Measurements from ENCODE around the gene MRPS2. TPM values are rescaled to one million over a fixed set of nuclear protein-coding genes. Genes with fewer than 3 reads are reported as not detected.

The MRPS2 gene
- total and polyA plus RNA-seq, 10 of the 15 experiments (the other 5 are each of a cell fraction or from before 2014, with no cell fraction given): 3.3 to 103 (median 69.5) TPM

GRCh38 chr9:135520916-135521607, 20.6 kb downstream of the MRPS2 start, which contains the start of gene LCN1:
Gene LCN1, plus strand, starts transcription at chr9:135521440. Its CDS starts 58 bp downstream, at chr9:135521498.
- H3K9me3 ChIP-seq (replicated peaks; ENCODE audit: control insufficient read depth, insufficient read depth, low read length): no peaks in the 10 kb centered on the region
- SMC1A ChIA-PET (ENCODE audit: uncharacterized antibody, unreplicated experiment): no interaction called here
- H3K4me2 ChIP-seq (ENCODE audit: control insufficient read depth, insufficient read depth): no peak within 1 kb of the TSS
- RAD21 ChIA-PET (ENCODE audit: unreplicated experiment): no interaction called here
- H3K4me3 ChIP-seq: no peak within 1 kb of the TSS
- no peaks in the 10 kb centered on the region for H3K36me3 ChIP-seq (ENCODE audit: control insufficient read depth in 2 of 2, insufficient read depth in 2 of 2, low read length in 1 of 2)
- DNase-seq (ENCODE audit: low read depth, low spot score): no peak
- in situ Hi-C loops (cut with MboI): no loop called here
- 34% methylated on average over 17 of the region's 18 CpGs for WGBS (ENCODE audit: insufficient coverage, insufficient replicate concordance, low lambda C conversion rate, missing lambda C conversion rate)
- no peak for TF ChIP-seq TCF7 (IDR thresholded peaks at IDR 0.05; ENCODE audit: borderline replicate concordance)
- TF ChIP-seq KAT2A (conservative IDR thresholded peaks at IDR 0.05; ENCODE audit: control insufficient read depth, low read depth, low read length): no peak
- TF ChIP-seq, protein P1, sequence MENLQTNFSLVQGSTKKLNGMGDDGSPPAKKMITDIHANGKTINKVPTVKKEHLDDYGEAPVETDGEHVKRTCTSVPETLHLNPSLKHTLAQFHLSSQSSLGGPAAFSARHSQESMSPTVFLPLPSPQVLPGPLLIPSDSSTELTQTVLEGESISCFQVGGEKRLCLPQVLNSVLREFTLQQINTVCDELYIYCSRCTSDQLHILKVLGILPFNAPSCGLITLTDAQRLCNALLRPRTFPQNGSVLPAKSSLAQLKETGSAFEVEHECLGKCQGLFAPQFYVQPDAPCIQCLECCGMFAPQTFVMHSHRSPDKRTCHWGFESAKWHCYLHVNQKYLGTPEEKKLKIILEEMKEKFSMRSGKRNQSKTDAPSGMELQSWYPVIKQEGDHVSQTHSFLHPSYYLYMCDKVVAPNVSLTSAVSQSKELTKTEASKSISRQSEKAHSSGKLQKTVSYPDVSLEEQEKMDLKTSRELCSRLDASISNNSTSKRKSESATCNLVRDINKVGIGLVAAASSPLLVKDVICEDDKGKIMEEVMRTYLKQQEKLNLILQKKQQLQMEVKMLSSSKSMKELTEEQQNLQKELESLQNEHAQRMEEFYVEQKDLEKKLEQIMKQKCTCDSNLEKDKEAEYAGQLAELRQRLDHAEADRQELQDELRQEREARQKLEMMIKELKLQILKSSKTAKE (IDR thresholded peaks at IDR 0.05; ENCODE audit: low read depth, poor library complexity, severe bottlenecking): no peak
- no peak for TF ChIP-seq RFX5 (IDR thresholded peaks at IDR 0.05; ENCODE audit: low read depth, low read length)
- no peak for TF ChIP-seq BHLHE40 (IDR thresholded peaks at IDR 0.05; ENCODE audit: borderline replicate concordance in 1 of 2, low read depth in 2 of 2, low read length in 1 of 2)
- no peak for TF ChIP-seq STAT1 (conservative IDR thresholded peaks at IDR 0.05)
- TF ChIP-seq ASH2L (IDR thresholded peaks at IDR 0.05; ENCODE audit: borderline replicate concordance, low read depth): no peak
- no peak for TF ChIP-seq NR2C1 (IDR thresholded peaks at IDR 0.05)
- TF ChIP-seq YY1 (IDR thresholded peaks at IDR 0.05; ENCODE audit: low read depth, low read length): no peak
- TF ChIP-seq CBX5 (IDR thresholded peaks at IDR 0.05; ENCODE audit: low read depth): no peak
- no peaks in the 10 kb centered on the region for H3K4me1 ChIP-seq (ENCODE audit: control insufficient read depth, insufficient read depth, low read length)
- no TSS peak for BruUV-seq (replicated peaks)
- no peak within 1 kb of the TSS for H2AFZ ChIP-seq (ENCODE audit: control insufficient read depth, low read depth, low read length)
- intact Hi-C loops (cut with micrococcal nuclease; ENCODE audit: unreplicated experiment): no loop called here
- no peak within 1 kb of the TSS for H3K9ac ChIP-seq (ENCODE audit: control insufficient read depth, insufficient read depth, low read length)
- H3K79me2 ChIP-seq (ENCODE audit: control insufficient read depth, insufficient read depth, low read length): no peaks in the 10 kb centered on the region
- CTCF ChIA-PET: no interaction called here
- POLR2A ChIA-PET: no interaction called here
- no peaks in the 10 kb centered on the region for H3K27me3 ChIP-seq (replicated peaks in 1 of 2; ENCODE audit: control insufficient read depth in 2 of 2, insufficient read depth in 2 of 2, low read length in 1 of 2)
- no peaks in the 10 kb centered on the region for H4K20me1 ChIP-seq (ENCODE audit: control insufficient read depth, insufficient read depth)
- no peak for ATAC-seq
- H3K27ac ChIP-seq (ENCODE audit: control insufficient read depth, insufficient read depth): no peak within 1 kb of the TSS
- FAIRE-seq: no peak

Data from GM12878 (cell line).